ENCODE data around the gene ASAP3.

DNA sequence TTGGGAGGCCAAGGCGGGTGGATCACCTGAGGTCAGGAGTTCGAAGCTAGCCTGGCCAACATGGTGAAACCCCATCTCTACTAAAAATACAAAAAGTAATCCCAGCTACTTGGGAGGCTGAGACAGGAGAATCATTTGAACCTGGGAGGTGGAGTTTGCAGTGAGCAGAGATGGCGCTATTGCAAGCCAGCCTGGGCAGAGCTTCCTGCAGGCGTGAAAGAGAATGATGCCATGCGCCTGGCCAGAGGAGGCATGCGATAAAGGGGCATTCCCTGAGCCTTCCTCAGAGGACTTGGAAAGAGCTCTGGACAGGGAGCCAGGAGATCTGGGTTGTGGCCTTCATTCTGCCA is 43.9 kb upstream of the ASAP3 start:
- TF ChIP-seq, protein P1, sequence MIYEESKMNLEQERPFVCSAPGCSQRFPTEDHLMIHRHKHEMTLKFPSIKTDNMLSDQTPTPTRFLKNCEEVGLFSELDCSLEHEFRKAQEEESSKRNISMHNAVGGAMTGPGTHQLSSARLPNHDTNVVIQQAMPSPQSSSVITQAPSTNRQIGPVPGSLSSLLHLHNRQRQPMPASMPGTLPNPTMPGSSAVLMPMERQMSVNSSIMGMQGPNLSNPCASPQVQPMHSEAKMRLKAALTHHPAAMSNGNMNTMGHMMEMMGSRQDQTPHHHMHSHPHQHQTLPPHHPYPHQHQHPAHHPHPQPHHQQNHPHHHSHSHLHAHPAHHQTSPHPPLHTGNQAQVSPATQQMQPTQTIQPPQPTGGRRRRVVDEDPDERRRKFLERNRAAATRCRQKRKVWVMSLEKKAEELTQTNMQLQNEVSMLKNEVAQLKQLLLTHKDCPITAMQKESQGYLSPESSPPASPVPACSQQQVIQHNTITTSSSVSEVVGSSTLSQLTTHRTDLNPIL (CRISPR knock-in tag; IDR thresholded peaks at IDR 0.05; ENCODE audit: low read depth) = no peak
- TF ChIP-seq ZNF70 (CRISPR knock-in tag; IDR thresholded peaks at IDR 0.05) (no peak), ARNTL (CRISPR knock-in tag; IDR thresholded peaks at IDR 0.05; ENCODE audit: borderline replicate concordance, low read depth) (no peak), ZNF8 (CRISPR knock-in tag; IDR thresholded peaks at IDR 0.05) (no peak), BACH2 (CRISPR knock-in tag; IDR thresholded peaks at IDR 0.05; ENCODE audit: borderline replicate concordance) (no peak), TOX (CRISPR knock-in tag; IDR thresholded peaks at IDR 0.05; ENCODE audit: borderline replicate concordance) (no peak), ZFP30 (CRISPR knock-in tag; IDR thresholded peaks at IDR 0.05) (no peak), PPARA (CRISPR knock-in tag; IDR thresholded peaks at IDR 0.05; ENCODE audit: borderline replicate concordance) (no peak), ZC3H10 (CRISPR knock-in tag; IDR thresholded peaks at IDR 0.05) (no peak)
- TF ChIP-seq, protein P2, sequence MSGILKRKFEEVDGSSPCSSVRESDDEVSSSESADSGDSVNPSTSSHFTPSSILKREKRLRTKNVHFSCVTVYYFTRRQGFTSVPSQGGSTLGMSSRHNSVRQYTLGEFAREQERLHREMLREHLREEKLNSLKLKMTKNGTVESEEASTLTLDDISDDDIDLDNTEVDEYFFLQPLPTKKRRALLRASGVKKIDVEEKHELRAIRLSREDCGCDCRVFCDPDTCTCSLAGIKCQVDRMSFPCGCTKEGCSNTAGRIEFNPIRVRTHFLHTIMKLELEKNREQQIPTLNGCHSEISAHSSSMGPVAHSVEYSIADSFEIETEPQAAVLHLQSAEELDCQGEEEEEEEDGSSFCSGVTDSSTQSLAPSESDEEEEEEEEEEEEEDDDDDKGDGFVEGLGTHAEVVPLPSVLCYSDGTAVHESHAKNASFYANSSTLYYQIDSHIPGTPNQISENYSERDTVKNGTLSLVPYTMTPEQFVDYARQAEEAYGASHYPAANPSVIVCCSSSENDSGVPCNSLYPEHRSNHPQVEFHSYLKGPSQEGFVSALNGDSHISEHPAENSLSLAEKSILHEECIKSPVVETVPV (CRISPR knock-in tag; IDR thresholded peaks at IDR 0.05) = no peak
- TF ChIP-seq, protein P3, sequence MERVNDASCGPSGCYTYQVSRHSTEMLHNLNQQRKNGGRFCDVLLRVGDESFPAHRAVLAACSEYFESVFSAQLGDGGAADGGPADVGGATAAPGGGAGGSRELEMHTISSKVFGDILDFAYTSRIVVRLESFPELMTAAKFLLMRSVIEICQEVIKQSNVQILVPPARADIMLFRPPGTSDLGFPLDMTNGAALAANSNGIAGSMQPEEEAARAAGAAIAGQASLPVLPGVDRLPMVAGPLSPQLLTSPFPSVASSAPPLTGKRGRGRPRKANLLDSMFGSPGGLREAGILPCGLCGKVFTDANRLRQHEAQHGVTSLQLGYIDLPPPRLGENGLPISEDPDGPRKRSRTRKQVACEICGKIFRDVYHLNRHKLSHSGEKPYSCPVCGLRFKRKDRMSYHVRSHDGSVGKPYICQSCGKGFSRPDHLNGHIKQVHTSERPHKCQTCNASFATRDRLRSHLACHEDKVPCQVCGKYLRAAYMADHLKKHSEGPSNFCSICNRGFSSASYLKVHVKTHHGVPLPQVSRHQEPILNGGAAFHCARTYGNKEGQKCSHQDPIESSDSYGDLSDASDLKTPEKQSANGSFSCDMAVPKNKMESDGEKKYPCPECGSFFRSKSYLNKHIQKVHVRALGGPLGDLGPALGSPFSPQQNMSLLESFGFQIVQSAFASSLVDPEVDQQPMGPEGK (CRISPR knock-in tag; IDR thresholded peaks at IDR 0.05; ENCODE audit: borderline replicate concordance) = no peak
